DOHH2 (cell line): ENCODE measurements around the gene FABP6.

Experiments
- H3F3A ChIP-seq: fragments of 200-600 bp; sonication (generic), shearing (Covaris generic); 2 replicates; pipeline ENCODE4 v1.6.0; 2016; ENCODE audit warnings: antibody characterized with exemption, mild to moderate bottlenecking; ENCODE audit not compliant: control insufficient read depth, insufficient read depth
- H3K27ac ChIP-seq: fragments of 200-600 bp; sonication (generic); 2 replicates; pipeline ENCODE4 v1.5.1; 2014; ENCODE audit warnings: low read depth, mild to moderate bottlenecking, low read length, moderate library complexity
- H3K27me3 ChIP-seq: fragments of 200-600 bp; sonication (generic); 2 replicates; pipeline ENCODE4 v1.6.1; 2014; ENCODE audit warnings: mild to moderate bottlenecking, low read length, mixed read lengths; ENCODE audit not compliant: control insufficient read depth
- H3K36me3 ChIP-seq: fragments of 200-600 bp; sonication (generic); 2 replicates; pipeline ENCODE4 v1.6.1; 2014; ENCODE audit warnings: mild to moderate bottlenecking, low read length, moderate library complexity, mixed read lengths; ENCODE audit not compliant: control insufficient read depth
- H3K4me1 ChIP-seq: fragments of 200-600 bp; sonication (generic); 2 replicates; pipeline ENCODE4 v1.6.1; 2014; ENCODE audit warnings: mild to moderate bottlenecking, low read length, mixed read lengths; ENCODE audit not compliant: control insufficient read depth
- H3K4me2 ChIP-seq: fragments of 200-600 bp; sonication (generic); 2 replicates; pipeline ENCODE4 v1.6.0; 2014; ENCODE audit warnings: mild to moderate bottlenecking, low read length, moderate library complexity
- H3K4me3 ChIP-seq: fragments of 200-600 bp; sonication (generic); 2 replicates; pipeline ENCODE4 v1.5.1; 2014; ENCODE audit warnings: mild to moderate bottlenecking, low read length, mixed read lengths
- H3K79me2 ChIP-seq: fragments of 200-600 bp; sonication (generic); 2 replicates; pipeline ENCODE4 v1.6.1; 2014; ENCODE audit warnings: mild to moderate bottlenecking, low read length, mixed read lengths; ENCODE audit not compliant: control insufficient read depth
- H3K9me2 ChIP-seq: fragments of 200-600 bp; sonication (generic); replicated peaks from 2 replicates; pipeline ENCODE4 v1.6.1; 2014; ENCODE audit warnings: mild to moderate bottlenecking, low read length, mixed read lengths; ENCODE audit not compliant: control insufficient read depth
- H3K9me3 ChIP-seq: fragments of 200-600 bp; sonication (generic); 2 replicates; pipeline ENCODE4 v1.6.1; 2014; ENCODE audit warnings: antibody characterized with exemption, low read length, mixed read lengths; ENCODE audit not compliant: control insufficient read depth, insufficient read depth
- H4K20me1 ChIP-seq: fragments of 200-600 bp; sonication (generic); 2 replicates; pipeline ENCODE4 v1.6.0; 2014; ENCODE audit warnings: low read depth, mild to moderate bottlenecking, antibody characterized with exemption, low read length, moderate library complexity; ENCODE audit not compliant: control insufficient read depth, insufficient read depth
- EZH2phosphoT487 ChIP-seq: fragments of 200-600 bp; sonication (generic); IDR thresholded peaks from 2 replicates; pipeline ENCODE4 v1.6.1; 2017; ENCODE audit warnings: borderline replicate concordance, mild to moderate bottlenecking, antibody characterized with exemption, low read length, moderate library complexity, mixed read lengths
- TF ChIP-seq, protein P1 (sequence below): fragments of 200-600 bp; sonication (generic); IDR thresholded peaks from one replicate; pipeline ENCODE4 v1.5.1; 2014; ENCODE audit warnings: antibody characterized with exemption, mild to moderate bottlenecking, low read depth, low read length; ENCODE audit not compliant: poor library complexity, severe bottlenecking

Gene FABP6

DNA sequence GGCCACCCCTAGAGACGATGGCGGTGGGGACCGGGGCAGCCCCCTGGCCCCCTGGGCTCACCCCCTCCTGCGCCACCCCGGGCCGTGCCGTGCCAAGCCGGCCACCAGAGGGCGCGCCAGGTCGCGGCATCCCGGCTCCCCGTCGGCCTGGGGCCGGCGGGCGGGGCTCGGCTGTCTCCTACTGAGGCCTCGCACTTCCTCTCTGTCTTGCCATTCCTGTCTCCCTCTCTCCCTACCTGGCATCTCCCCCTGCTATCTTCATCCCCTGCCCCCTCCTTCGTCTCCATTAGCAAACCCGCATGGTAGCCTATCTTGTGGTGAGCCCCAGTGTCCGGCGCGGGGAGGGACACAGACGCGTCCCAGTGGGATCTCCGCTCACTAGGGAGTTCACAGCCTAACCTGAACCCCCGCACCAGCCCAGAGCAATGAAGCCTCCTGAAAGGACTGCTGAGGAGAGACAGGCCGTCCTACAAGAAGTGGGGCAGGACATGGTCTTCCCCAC, 29.8 kb upstream of the FABP6 start:
- peak overlapping the region; percentile 75 for H3K4me2 ChIP-seq
- no peaks in the 10 kb centered on the region for H3K27me3 ChIP-seq
- no peaks in the 10 kb centered on the region for H3F3A ChIP-seq
- no peaks in the 10 kb centered on the region for H3K9me2 ChIP-seq
- peaks cover 27% of the 10 kb centered on the region for H3K4me1 ChIP-seq
- H3K4me3 ChIP-seq = peak overlapping the region; percentile 65
- H3K79me2 ChIP-seq = no peaks in the 10 kb centered on the region
- no peaks in the 10 kb centered on the region for H3K9me3 ChIP-seq
- H3K36me3 ChIP-seq = no peaks in the 10 kb centered on the region
- TF ChIP-seq EZH2phosphoT487 = no peak
- TF ChIP-seq, protein P1, sequence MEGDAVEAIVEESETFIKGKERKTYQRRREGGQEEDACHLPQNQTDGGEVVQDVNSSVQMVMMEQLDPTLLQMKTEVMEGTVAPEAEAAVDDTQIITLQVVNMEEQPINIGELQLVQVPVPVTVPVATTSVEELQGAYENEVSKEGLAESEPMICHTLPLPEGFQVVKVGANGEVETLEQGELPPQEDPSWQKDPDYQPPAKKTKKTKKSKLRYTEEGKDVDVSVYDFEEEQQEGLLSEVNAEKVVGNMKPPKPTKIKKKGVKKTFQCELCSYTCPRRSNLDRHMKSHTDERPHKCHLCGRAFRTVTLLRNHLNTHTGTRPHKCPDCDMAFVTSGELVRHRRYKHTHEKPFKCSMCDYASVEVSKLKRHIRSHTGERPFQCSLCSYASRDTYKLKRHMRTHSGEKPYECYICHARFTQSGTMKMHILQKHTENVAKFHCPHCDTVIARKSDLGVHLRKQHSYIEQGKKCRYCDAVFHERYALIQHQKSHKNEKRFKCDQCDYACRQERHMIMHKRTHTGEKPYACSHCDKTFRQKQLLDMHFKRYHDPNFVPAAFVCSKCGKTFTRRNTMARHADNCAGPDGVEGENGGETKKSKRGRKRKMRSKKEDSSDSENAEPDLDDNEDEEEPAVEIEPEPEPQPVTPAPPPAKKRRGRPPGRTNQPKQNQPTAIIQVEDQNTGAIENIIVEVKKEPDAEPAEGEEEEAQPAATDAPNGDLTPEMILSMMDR = peak; percentile 96
- no peak overlapping the region for H3K27ac ChIP-seq
- no peaks in the 10 kb centered on the region for H4K20me1 ChIP-seq

DNA sequence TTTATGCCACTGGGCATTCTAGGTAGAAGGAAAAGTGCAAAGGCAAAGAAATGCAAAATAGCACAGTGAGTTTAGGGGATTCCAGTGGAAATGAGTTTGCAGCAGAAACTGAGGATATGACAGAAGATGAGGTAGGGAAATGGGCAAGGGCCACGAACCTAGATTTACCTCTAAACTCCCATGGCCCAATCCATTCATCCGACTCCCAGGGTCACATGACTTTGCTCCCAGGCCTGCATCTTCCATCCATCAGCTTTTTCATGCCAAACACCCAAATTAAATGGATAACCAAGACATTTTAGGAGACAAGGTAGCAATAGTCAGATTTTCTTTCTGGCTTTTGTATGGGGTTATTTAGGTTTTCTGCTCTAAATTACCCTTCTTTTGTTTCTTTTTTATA, 22.2 kb upstream of the FABP6 start:
- H3K4me3 ChIP-seq = no peak overlapping the region
- H3F3A ChIP-seq = no peaks in the 10 kb centered on the region
- H3K79me2 ChIP-seq = no peaks in the 10 kb centered on the region
- TF ChIP-seq, protein P1 = no peak
- no peak for TF ChIP-seq EZH2phosphoT487
- no peak overlapping the region for H3K27ac ChIP-seq
- no peaks in the 10 kb centered on the region for H4K20me1 ChIP-seq
- no peaks in the 10 kb centered on the region for H3K27me3 ChIP-seq
- H3K36me3 ChIP-seq = no peaks in the 10 kb centered on the region
- H3K4me1 ChIP-seq = no peaks in the 10 kb centered on the region
- H3K9me3 ChIP-seq = no peaks in the 10 kb centered on the region
- no peaks in the 10 kb centered on the region for H3K9me2 ChIP-seq
- H3K4me2 ChIP-seq = no peak overlapping the region

DNA sequence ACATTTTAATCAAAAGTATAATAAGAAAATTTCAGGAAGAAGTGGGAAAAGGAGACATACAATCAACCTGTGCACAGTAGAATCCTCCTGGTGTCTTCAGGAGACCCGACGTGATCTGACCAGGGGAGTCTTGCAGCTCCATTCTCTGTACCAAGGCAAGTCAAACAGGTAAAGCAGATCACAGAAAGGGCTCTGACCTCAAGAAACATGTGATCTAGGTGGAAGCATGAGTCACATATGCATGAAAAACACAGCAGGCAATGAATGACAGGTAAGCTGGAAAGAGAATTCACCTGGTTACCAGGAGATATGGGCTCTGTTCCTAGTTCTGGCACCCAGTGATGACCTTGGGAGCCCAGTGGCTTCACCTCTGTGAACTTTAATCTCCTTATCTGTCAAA, 19.4 kb upstream of the FABP6 start:
- H3K27ac ChIP-seq = no peak overlapping the region
- H3K79me2 ChIP-seq = no peaks in the 10 kb centered on the region
- no peaks in the 10 kb centered on the region for H4K20me1 ChIP-seq
- peaks cover 4% of the 10 kb centered on the region; the same call in 1 of the 2 replicates for H3K4me1 ChIP-seq
- no peak overlapping the region for H3K4me2 ChIP-seq
- no peaks in the 10 kb centered on the region for H3K9me3 ChIP-seq
- TF ChIP-seq, protein P1 = no peak
- no peak for TF ChIP-seq EZH2phosphoT487
- no peaks in the 10 kb centered on the region for H3K9me2 ChIP-seq
- H3K27me3 ChIP-seq = no peaks in the 10 kb centered on the region
- H3K36me3 ChIP-seq = no peaks in the 10 kb centered on the region
- H3F3A ChIP-seq = no peaks in the 10 kb centered on the region
- no peak overlapping the region for H3K4me3 ChIP-seq

DNA sequence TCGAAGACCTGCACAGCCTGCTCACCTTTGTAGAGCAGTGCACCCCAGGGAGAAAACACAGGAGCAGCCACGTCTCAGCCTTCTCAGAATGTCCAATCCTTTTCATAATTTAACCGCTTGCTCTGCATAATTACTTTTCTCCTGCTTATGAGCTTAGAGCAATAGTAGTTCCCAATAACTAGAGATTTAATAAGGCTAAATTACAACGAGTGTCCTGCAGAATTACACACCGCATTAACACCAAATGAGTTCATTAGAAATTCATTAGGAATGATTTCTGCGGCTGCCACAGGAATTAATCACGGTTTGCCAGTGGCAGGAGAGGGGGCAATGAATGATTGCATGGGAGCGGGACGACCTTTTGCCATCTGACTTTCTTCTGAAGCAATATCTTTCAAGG, 18.7 kb upstream of the FABP6 start:
- Histone ChIP-seq H3K9me2 (no peaks in the 10 kb centered on the region), H3F3A (no peaks in the 10 kb centered on the region), H3K27me3 (no peaks in the 10 kb centered on the region), H4K20me1 (no peaks in the 10 kb centered on the region), H3K27ac (no peak overlapping the region), H3K9me3 (no peaks in the 10 kb centered on the region), H3K36me3 (no peaks in the 10 kb centered on the region), H3K4me1 (peaks cover 4% of the 10 kb centered on the region; the same call in 1 of the 2 replicates), H3K4me2 (no peak overlapping the region), H3K79me2 (no peaks in the 10 kb centered on the region), H3K4me3 (no peak overlapping the region)
- TF ChIP-seq EZH2phosphoT487 = no peak
- TF ChIP-seq, protein P1 = no peak
